ENCODE data around the gene PSMD1.

Gene PSMD1

DNA sequence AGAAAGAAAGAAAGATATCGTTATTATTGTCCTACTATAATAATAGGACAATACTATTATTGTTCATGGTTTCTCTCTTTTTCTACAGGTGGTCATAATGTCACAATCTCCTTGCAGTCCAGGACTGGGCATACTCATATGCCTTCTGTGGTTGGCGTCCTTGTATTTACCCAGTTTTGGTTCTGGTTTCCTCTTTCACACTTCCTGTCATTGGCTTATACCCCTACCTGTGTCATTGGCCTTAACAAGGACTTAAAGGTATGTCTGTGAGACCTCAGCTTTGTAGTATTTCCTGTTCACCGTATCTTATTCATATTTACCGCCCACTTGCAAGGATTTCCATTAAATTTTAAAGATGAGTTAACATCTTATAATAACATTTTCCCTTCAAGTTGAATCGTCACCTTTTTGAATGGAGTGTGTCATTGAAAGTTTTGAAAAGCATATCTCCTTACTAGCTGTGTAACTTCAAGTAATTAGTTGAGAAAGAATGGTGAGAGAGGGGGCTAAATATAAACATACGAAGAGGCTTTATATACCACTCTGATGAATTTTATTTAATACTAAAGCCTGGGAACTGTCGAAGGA, 104.7 kb downstream of the PSMD1 start:
- no peak for DNase-seq (ENCODE audit: low read depth)
- H3K4me3 ChIP-seq (ENCODE audit: control insufficient read depth, low read depth, low read length): no peak overlapping the region
- TF ChIP-seq, protein P1, sequence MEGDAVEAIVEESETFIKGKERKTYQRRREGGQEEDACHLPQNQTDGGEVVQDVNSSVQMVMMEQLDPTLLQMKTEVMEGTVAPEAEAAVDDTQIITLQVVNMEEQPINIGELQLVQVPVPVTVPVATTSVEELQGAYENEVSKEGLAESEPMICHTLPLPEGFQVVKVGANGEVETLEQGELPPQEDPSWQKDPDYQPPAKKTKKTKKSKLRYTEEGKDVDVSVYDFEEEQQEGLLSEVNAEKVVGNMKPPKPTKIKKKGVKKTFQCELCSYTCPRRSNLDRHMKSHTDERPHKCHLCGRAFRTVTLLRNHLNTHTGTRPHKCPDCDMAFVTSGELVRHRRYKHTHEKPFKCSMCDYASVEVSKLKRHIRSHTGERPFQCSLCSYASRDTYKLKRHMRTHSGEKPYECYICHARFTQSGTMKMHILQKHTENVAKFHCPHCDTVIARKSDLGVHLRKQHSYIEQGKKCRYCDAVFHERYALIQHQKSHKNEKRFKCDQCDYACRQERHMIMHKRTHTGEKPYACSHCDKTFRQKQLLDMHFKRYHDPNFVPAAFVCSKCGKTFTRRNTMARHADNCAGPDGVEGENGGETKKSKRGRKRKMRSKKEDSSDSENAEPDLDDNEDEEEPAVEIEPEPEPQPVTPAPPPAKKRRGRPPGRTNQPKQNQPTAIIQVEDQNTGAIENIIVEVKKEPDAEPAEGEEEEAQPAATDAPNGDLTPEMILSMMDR (IDR thresholded peaks at IDR 0.05; ENCODE audit: control insufficient read depth, insufficient read depth, low read depth, low read length, missing control alignments): no peak

DNA sequence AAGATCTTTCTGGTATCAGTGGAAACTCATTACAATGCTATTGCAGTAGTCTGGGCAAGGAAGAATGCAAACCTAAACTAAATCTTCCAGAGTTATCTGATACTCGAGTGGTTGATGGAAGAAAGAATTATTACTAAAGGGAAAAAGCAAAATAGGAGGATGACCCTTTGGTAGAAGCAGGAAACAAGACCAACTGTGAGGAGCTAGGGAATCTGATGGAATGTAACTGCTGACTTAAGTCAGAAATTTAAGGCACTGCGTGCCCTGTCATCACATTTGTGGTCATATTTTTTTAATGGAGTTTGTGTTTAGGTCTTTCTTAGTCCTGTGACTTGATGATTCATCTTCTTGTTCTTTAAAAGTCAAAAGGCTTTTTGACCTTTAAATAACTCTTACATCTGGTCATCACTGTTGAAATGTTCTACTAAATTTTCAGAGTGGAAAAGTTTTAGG, 105.2 kb downstream of the PSMD1 start:
- no peak overlapping the region for H3K4me3 ChIP-seq (ENCODE audit: control insufficient read depth, low read depth, low read length)
- DNase-seq (ENCODE audit: low read depth): peak; percentile 99
- TF ChIP-seq, protein P1 (IDR thresholded peaks at IDR 0.05; ENCODE audit: control insufficient read depth, insufficient read depth, low read depth, low read length, missing control alignments): no peak

DNA sequence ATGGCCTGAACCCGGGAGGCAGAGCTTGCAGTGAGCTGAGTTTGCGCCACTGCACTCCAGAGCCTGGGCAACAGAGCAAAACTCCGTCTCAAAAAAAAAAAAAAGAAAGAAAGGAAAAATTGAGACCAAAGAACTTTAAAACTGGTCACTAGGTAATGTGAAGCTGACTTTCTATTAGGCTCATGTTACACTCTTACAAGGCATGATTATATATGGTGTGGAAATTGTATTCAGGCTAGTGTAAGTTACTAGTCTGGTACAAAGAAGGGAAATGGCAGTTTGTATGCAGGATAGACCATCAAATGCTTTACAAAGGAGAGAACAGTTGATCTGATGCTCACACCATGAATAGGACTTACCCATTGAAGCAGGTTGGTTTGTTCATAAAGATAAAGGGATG, 106.3 kb downstream of the PSMD1 start:
- H3K4me3 ChIP-seq (ENCODE audit: control insufficient read depth, low read depth, low read length): no peak overlapping the region
- DNase-seq (ENCODE audit: low read depth): no peak
- TF ChIP-seq, protein P1 (IDR thresholded peaks at IDR 0.05; ENCODE audit: control insufficient read depth, insufficient read depth, low read depth, low read length, missing control alignments): no peak

DNA sequence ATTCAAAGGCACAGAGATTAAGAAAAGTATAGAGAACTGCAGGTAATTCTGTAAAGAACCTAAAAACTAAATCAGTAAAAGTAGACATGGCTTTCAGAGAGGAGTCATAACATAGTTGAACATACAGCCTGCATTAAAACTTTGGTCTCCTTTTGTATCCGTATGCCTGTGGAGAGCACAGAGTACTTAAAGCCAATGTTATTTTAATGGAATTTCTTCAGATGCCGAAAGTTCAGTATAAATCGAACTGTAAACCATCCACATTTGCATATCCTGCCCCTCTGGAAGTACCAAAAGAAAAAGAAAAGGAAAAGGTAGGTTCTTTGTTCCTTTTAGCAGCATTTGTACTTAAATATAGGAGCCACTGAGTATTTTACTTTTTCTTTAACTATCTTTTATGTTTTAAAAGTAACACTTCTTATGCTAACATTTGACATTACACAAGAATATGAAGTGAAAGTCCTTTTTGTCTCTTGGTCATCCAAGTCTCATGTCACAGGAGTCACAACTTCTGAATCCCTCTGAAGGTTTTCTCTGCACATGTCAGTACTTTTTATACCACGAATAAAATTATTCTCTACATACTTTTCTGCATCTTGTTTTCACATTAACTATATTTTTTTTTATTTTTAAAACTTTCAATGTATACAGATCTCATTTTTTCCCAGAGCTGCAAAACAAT, 106.9 kb downstream of the PSMD1 start:
- no peak overlapping the region for H3K4me3 ChIP-seq (ENCODE audit: control insufficient read depth, low read depth, low read length)
- TF ChIP-seq, protein P1 (IDR thresholded peaks at IDR 0.05; ENCODE audit: control insufficient read depth, insufficient read depth, low read depth, low read length, missing control alignments): no peak
- DNase-seq (ENCODE audit: low read depth): no peak

DNA sequence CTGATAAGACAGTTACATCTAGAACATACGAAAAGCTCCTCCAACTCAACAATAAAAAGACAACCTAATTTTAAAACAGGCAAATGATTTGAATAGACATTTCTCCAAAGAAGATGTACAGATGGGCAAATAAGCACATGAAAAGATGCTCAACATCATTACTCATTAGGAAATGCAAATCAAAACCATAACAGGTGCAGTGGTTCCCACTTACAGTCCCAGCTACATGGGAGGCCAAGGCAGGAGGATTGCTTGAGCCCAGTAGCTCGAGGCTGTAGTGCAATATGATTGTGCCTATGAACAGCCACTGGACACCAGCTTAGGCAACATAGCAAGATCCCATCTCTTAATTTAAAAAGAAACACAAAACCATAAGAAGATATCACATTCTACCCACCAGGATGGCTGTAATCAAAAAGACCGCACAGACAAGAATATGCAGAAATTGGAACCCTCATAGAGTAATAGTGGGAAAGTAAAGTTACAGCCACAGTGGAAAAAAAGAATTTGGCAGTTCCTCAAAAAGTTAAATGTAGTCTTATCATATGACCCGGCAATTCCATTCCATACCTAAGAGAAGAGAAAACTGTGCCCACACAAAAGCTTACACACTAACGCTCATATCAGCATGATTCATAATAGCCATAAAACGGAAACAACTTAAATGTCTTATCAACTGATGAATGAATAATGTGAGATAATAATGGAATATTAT, 111.2 kb downstream of the PSMD1 start:
- H3K4me3 ChIP-seq (ENCODE audit: control insufficient read depth, low read depth, low read length): no peak overlapping the region
- no peak for DNase-seq (ENCODE audit: low read depth)
- TF ChIP-seq, protein P1 (IDR thresholded peaks at IDR 0.05; ENCODE audit: control insufficient read depth, insufficient read depth, low read depth, low read length, missing control alignments): no peak

DNA sequence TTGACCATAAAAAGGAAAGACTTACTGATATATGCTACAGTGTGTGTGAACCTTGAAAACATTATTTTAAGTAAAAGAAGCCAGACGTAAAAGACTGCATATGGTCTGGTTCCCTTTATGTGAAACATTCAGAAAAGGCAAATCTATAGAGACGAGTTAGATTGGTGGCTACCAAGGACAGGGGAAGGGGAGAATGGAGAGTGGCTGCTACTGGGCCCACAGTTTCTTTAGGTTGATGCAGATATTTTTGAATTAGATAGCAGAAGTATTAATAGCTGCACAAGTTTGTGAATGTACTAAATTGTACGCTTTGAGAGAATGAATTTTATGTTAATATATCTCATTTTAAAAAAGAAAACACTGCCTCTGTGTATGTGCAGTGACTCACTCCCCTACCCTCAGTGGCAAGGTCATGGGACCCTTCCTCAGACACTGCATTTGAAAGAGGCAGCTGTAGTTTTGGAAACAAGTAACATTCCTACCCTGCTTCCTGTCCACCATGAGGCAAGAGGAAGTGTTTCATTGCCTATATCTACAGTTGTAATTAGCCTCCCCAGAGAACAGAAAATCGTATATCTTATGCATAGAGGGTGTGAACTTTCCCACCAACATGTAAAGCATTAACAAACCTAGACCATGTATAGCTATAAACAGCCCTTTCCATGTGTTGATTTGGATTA, 111.9 kb downstream of the PSMD1 start:
- no peak overlapping the region for H3K4me3 ChIP-seq (ENCODE audit: control insufficient read depth, low read depth, low read length)
- TF ChIP-seq, protein P1 (IDR thresholded peaks at IDR 0.05; ENCODE audit: control insufficient read depth, insufficient read depth, low read depth, low read length, missing control alignments): no peak
- DNase-seq (ENCODE audit: low read depth): no peak

All from AG09309 (cell line).